Heart right ventricle (tissue), 16 donors: Measurements from ENCODE around the gene GNG2. TPM values are rescaled to one million over a fixed set of nuclear protein-coding genes. Genes with fewer than 3 reads are reported as not detected.

ENCODE experiments used
- ATAC-seq, 8 donors: fragments of 200-7000 bp; cut with Tn5 transposase; one replicate each; pipeline ENCODE4 v1.9.1; 2020; ENCODE audit warnings: mild to moderate bottlenecking in 8 of 8, moderate library complexity in 8 of 8, moderate number of reproducible peaks in 1 of 8
- DNase-seq, 2 donors: peaks; one replicate each; pipeline ENCODE4 v3.0.0-alpha.2; 2020
- H3K27ac ChIP-seq, 10 donors: fragments of 200-600 bp; sonication (generic) in 2 of 10; one replicate each; pipeline versions ENCODE4 v1.5.0 to v1.8.0; 2020 to 2022; ENCODE audit warnings: mild to moderate bottlenecking in 3 of 10
- H3K27me3 ChIP-seq, 7 donors: fragments of 200-600 bp; one replicate each; pipeline ENCODE4 v1.8.0; 2021 to 2022; ENCODE audit warnings: mild to moderate bottlenecking in 2 of 7
- H3K36me3 ChIP-seq, 9 donors: fragments of 200-600 bp; sonication (generic) in 1 of 9; one replicate each; pipeline versions ENCODE4 v1.5.0 to v1.8.0; 2020 to 2022; ENCODE audit warnings: mild to moderate bottlenecking in 2 of 9
- H3K4me1 ChIP-seq, 9 donors: fragments of 200-600 bp; sonication (generic) in 1 of 9; one replicate each; pipeline versions ENCODE4 v1.5.0 to v1.8.0; 2020 to 2022; ENCODE audit warnings: mild to moderate bottlenecking in 4 of 9
- H3K4me3 ChIP-seq, 10 donors: fragments of 200-600 bp; sonication (generic) in 2 of 10; one replicate each; pipeline versions ENCODE4 v1.5.0 to v1.8.0; 2020 to 2022; ENCODE audit warnings: mild to moderate bottlenecking in 7 of 10, moderate library complexity in 2 of 10
- H3K9me3 ChIP-seq, 11 donors: fragments of 200-600 bp in 10 of 11; sonication (generic) in 2 of 11; one replicate each; pipeline versions ENCODE4 v1.5.0 to v1.8.0; 2013 to 2022; ENCODE audit warnings: mild to moderate bottlenecking in 2 of 11, control low read depth in 1 of 11, moderate library complexity in 1 of 11
- CTCF ChIP-seq, 9 donors: fragments of 200-600 bp; sonication (generic) in 2 of 9; IDR thresholded peaks; one replicate each; pipeline versions ENCODE4 v1.5.0 to v1.8.0; 2021 to 2022; ENCODE audit warnings: antibody characterized with exemption in 9 of 9, mild to moderate bottlenecking in 5 of 9, moderate library complexity in 1 of 9
- WGBS, 2 donors: extraction: QIAGEN DNeasy Blood & Tissue Kit; methylation state at CpG; one replicate each; pipeline ENCODE4 v1.1.7; 2013; ENCODE audit warnings: inconsistent platforms in 1 of 2; 5-methylcytosine and 5-hydroxymethylcytosine counted together
- intact Hi-C, 10 donors: fragments of 100-400 bp; cut with DNase I; formaldehyde crosslinking; loops; one replicate each; pipeline versions ENCODE4 v1.11.1 to v1.14.2; 2022
- polyA plus RNA-seq, 2 donors: library from polyadenylated mRNA; stranded (reverse); fragments of 200-250 nt; gene quantifications; one replicate each; pipeline ENCODE4 v1.2.3, GENCODE V29; 2013
- total RNA-seq, 10 donors: library from RNA; stranded (reverse); fragmentation: NEBNext Ultra II Directional in 3 of 10; extraction: Animal tissue kit (Norgen Biotek cat#: 25700) in 3 of 10; gene quantifications; one replicate each; pipeline versions ENCODE4 v1.2.1 to v1.2.4, GENCODE V29; 2021 to 2023
- donor health status: Arrhythmogenic right ventricular cardiomyopathy.
- donor health status: ischemic (EF 13 %, LVEDD 7.1; RV severe dilation, severe dysfunction).
- donor health status: healthy with polysubstance abuse.
- donor health status: DM: no; HTN: yes; CAD: no.
- donor health status: DM: no; HTN: no; CAD: no.
- donor health status: ischemic (EF 25% LVEDD 6.9; RV normal size, moderate dysfunction).
- donor health status: ischemic (EF 25% LVEDD 5.7; RV mildly dilated, moderate dysfunction).
- donor health status: healthy.
- donor health status: DM: yes; HTN: yes; CAD: no.
- donor health status: Ischemic cardiomyopathy.
- donor health status: ischemic (EF 35%, LVEDD 5.7; RV mildly dilated, moderate dysfunction).
- donor health status: nonischemic (EF 11% LVEDD 7.7; RV severe dilation, severe dysfunction).
- donor health status: DM: yes; HTN: yes; CAD: no.
- donor health status: PGD.
- donor health status: ischemic (EF 29% LVEDD 5.4; RV normal size, mild dysfunction).
- donor health status: nonischemic (EF 23%, LVEDD 6.1; RV moderate dilation, normal function).

The GNG2 gene
- total and polyA plus RNA-seq, 12 donors: 3.6 to 20.6 (median 7.2) TPM

GRCh38 chr14:51836417-51836816, 24.0 kb upstream of the GNG2 start:
- Histone ChIP-seq H3K27ac (no peak overlapping the region), H3K36me3 (no peaks in the 10 kb centered on the region), H3K4me1 (peaks cover 0 to 5% (median 0%) of the 10 kb centered on the region in 9 donors), H3K27me3 (no peaks in the 10 kb centered on the region), H3K4me3 (no peak overlapping the region), H3K9me3 (peaks cover 0 to 15% (median 7%) of the 10 kb centered on the region in 11 donors)
- ATAC-seq (no peak), DNase-seq (no peak)
- intact Hi-C loops: no loop called here
- no peak for TF ChIP-seq CTCF (IDR thresholded peaks at IDR 0.05)

DNA sequence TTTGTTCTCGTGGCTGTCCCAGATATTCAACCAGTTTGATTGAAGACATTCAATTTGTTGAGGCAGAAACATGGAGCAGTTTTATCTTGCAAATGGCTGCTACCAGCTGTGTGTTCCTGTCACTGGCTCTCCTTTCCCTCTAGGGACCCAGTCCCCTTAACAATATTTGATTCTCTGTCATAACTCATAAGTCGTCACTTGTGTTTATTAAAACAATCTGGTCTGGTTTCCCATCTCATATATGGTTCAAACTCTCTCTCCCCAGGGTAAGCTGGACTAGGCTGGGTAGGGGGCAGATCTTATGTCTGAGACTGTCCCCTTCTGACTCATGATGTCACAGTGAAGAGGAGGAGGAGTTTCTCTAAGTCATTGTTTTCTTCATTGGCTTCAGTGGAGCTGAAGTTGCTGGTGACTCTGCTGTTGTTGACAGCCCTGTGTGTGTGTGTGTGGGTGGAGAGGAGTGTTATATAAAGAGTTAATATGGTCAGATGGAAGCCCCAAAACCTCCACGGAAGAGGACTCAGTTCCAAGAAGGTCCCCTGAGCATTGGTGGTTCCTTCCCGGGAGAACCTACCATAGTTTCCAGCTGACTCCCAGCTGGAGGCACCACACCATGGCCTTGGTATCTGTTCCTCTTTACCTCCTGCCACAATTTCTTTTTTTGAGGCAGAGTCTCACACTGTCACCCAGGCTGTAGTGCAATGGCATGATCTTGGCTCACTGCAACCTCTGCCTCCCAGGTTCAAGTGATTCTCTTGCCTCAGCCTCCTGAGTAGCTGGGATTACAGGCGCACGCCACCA, 16.1 kb upstream of the GNG2 start:
- no peak for DNase-seq
- TF ChIP-seq CTCF (IDR thresholded peaks at IDR 0.05): no peak
- Histone ChIP-seq H3K27me3 (no peaks in the 10 kb centered on the region), H3K36me3 (no peaks in the 10 kb centered on the region), H3K4me3 (no peak overlapping the region), H3K4me1 (peaks cover 0 to 41% (median 6%) of the 10 kb centered on the region in 9 donors), H3K9me3 (no peaks in the 10 kb centered on the region), H3K27ac (no peak overlapping the region)
- WGBS, 2 donors: 70 to 84% methylated on average over 6 of the region's 6 CpGs
- intact Hi-C loops: loop anchor here in 1 of 10 donors (10.0 kb wide), 1 partner anchor 131 kb away; no protein-coding TSS in a partner anchor
- no peak for ATAC-seq

- TF ChIP-seq CTCF (IDR thresholded peaks at IDR 0.05): no peak
- Histone ChIP-seq H3K27me3 (no peaks in the 10 kb centered on the region), H3K27ac (peak overlapping the region in 1 of 10 donors; percentile 90), H3K4me3 (no peak overlapping the region), H3K4me1 (peaks cover 0 to 41% (median 6%) of the 10 kb centered on the region in 9 donors), H3K9me3 (no peaks in the 10 kb centered on the region), H3K36me3 (no peaks in the 10 kb centered on the region)
- DNase-seq: no peak
- intact Hi-C loops: loop anchor here in 1 of 10 donors (10.0 kb wide), 1 partner anchor 129 kb away; no protein-coding TSS in a partner anchor
- WGBS, 2 donors: 91 to 96% methylated on average over 3 of the region's 3 CpGs
- ATAC-seq: no peak
Observed at GRCh38 chr14:51845811-51846210, 14.6 kb upstream of the GNG2 start.

- no peaks in the 10 kb centered on the region for H3K9me3 ChIP-seq
- intact Hi-C loops: loop anchor here in 1 of 10 donors (10.0 kb wide), 1 partner anchor 128 kb away; no protein-coding TSS in a partner anchor
- H3K36me3 ChIP-seq: no peaks in the 10 kb centered on the region
- no peak for TF ChIP-seq CTCF (IDR thresholded peaks at IDR 0.05)
- peaks cover 0 to 41% (median 6%) of the 10 kb centered on the region in 9 donors for H3K4me1 ChIP-seq
- peak overlapping the region in 6 of 10 donors; percentile 17 to 90 (median 33) for H3K27ac ChIP-seq
- H3K4me3 ChIP-seq: peak overlapping the region in 7 of 10 donors; percentile 1 to 40 (median 32)
- H3K27me3 ChIP-seq: no peaks in the 10 kb centered on the region
- ATAC-seq (peak; percentile 71 to 86 (median 80)), DNase-seq (peak; percentile 14 to 61)
- WGBS, 2 donors: 22 to 27% methylated on average over 16 of the region's 16 CpGs
Observed at GRCh38 chr14:51846631-51847488, 13.6 kb upstream of the GNG2 start.
